ENCODE measurements around the gene MRPS7.

- TF ChIP-seq ZBTB7A (IDR thresholded peaks at IDR 0.05; ENCODE audit: borderline replicate concordance, control insufficient read depth, low read depth, low read length) (no peak), GABPB2 (CRISPR knock-in tag; conservative IDR thresholded peaks at IDR 0.05) (no peak), FOXP4 (CRISPR knock-in tag; IDR thresholded peaks at IDR 0.05; ENCODE audit: borderline replicate concordance) (no peak), EZH2 (IDR thresholded peaks at IDR 0.05; ENCODE audit: borderline replicate concordance, low read depth, low read length) (no peak), SNAPC5 (CRISPR knock-in tag; IDR thresholded peaks at IDR 0.05) (no peak), ATF4 (CRISPR knock-in tag; IDR thresholded peaks at IDR 0.05) (no peak), NRF1 (conservative IDR thresholded peaks at IDR 0.05 in 1 of 2, IDR thresholded peaks at IDR 0.05 in 1 of 2) (no peak), CTCF (IDR thresholded peaks at IDR 0.05 in 2 of 3, conservative IDR thresholded peaks at IDR 0.05 in 1 of 3; ENCODE audit: insufficient read depth in 2 of 3, low read depth in 1 of 3, low read length in 3 of 3) (no peak), CREBBP (IDR thresholded peaks at IDR 0.05; ENCODE audit: low read depth, low read length) (no peak), ZNF263 (CRISPR knock-in tag; IDR thresholded peaks at IDR 0.05; ENCODE audit: borderline replicate concordance) (no peak), JUN (IDR thresholded peaks at IDR 0.05; ENCODE audit: borderline replicate concordance, low read depth, low read length) (no peak), JUN (CRISPR knock-in tag; IDR thresholded peaks at IDR 0.05; ENCODE audit: borderline replicate concordance) (no peak), POLR2A (conservative IDR thresholded peaks at IDR 0.05) (no peak)
These were observed 40.0 kb downstream of the MRPS7 start for GRCh38 chr17:75301502-75302206.

Data from K562 (cell line).